Activated T-cell treated with anti-CD3 and anti-CD28 coated beads, Interleukin-2, amount 50 U/mL, for 1 hour (primary cell): ENCODE results near the gene SMU1.

Source experiments
- DNase-seq: peaks from one replicate; pipeline ENCODE4 v3.0.0-alpha.2; 2020

Gene SMU1

DNA sequence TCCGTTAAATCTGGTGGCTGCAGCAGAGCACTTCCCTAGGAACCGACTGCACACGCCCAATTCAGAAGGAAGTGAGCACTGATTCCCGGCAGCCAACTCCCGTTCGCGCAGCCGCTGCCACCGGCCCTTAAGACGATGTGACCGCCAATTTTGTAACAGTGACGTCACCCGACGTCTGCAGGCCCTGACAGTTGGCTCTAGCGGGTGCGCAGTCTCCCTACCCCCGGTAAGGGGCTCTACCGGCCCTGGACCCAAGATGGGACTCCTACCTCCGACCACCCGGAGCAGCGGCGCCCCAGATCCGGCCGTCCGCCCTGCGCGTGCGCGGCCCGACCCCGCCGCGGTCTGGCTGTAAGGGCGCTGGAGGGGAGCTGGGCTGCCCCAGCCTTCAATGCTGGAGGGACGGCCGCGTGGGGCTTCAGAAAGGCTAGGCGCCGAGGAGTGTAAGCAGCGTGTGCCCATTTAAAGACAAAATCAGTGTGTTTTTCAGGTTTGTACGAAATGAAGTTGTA lies 32.3 kb downstream of the SMU1 start:
- peak; percentile 66 for DNase-seq

DNA sequence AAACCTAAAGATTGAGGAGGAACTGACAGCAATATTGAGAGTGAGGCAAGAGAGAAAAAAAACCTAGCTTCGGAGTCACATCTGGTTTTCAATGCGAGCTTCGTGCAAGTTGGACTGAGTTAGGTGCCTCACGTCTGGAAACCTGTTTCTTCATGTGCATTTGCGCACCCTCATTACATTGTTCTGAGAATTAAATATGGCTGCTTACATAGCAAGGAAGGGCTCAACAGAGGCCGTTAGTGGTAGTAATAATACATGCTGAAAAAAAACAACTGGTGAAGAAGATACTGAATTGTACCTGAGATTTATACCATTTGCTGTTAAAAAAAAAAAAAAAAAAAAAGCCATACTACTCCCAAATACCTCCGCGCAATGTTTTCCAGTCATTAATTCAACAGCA lies 32.8 kb downstream of the SMU1 start:
- DNase-seq, result no peak

DNA sequence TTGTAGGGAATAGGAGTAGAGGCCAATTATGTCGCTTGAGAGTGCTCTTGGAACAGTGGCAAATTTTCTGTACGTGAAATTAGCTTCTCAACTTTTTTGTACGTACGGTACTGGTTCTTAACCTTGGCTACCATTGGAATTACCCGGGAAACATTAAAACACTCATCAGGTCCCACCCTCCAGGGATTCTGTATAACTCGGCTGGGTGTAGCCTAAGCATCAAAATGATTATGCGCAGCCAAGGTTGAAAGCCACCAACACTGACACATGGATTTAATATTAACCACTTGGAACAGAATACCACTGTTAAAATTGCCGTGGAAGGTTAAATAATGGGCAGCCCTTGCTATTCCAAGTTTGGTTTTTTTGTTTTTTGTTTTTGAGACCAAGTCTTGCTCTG lies 34.0 kb downstream of the SMU1 start:
- no peak for DNase-seq

DNA sequence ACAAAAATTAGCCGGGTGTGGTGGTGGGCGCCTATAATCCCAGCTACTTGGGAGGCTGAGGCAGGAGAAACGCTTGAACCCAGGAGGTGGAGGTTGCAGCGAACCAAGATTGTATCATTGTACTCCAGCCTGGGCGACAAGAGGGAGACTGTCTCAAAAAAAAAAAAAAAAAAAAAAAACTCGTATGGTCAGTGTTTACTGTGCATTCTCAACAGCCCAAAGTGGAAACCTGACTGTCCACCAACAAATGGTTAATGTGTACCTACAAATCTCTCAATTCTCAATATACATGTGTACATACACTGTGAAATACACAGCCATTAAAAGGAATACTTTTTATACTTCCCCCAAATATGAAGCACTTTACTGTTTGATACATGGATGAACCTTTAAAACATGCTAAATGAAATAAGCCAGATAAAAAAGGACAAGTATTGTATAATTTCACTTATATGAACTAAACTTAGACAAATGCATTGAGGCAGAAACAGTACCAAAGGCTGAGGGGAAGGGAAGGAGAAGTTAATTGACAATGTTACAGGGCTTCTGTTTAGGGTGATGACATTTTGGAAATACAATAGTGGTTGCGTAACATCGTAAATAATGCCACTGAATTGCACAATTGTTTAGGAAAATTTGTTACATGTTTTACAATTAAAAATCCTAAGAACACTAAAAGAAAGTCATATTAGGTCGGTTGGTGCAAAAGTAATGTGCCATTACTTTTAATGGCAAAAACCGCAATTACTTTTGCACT lies 34.9 kb downstream of the SMU1 start:
- no peak for DNase-seq

DNA sequence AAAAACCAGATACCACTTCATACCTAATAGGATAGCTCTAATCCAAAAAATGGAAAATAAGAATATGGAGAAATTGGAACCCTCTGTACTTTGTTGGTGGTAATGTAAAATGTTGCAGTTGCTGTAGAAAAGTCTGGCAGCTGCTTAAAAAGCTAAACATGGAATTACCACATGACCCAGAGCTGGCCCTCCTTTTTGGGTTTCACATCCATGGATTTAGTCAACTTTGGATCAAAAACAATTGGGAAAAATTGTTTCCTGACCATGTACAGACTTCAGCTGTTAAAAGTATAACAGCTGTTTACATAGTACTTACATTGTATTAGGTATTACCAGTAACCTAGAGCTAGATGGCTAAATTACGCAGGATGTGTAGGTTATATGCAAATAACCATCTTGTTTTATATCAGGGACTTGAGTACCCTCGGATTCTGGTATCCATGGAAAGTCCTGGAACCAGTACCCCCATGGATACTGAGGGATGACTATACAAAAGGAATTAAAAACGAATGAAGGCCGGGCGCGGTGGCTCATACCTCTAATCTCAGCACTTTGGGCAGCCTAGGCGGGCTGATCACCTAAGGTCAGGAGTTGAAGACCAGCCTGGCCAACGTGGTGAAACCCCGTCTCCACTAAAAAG lies 35.6 kb downstream of the SMU1 start:
- no peak for DNase-seq

DNA sequence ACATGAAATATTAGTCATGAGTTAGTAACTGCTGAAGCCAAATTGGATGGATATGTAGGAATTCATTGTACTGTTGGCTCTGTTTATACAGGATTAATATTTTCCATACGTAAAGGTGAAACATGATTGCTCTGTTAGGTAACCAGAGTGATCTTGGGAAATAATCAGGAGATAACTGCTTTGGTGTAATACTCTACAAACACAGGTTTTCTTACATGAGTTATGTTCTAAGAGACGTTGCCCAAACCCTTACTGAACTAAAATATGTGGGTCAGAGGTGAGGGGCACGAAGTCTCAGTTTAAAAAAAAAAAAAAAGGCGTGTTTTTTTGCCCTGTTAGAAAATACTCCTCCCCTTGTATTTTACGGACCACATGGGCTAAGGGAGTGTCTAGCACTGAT lies 43.6 kb downstream of the SMU1 start:
- no peak for DNase-seq

DNA sequence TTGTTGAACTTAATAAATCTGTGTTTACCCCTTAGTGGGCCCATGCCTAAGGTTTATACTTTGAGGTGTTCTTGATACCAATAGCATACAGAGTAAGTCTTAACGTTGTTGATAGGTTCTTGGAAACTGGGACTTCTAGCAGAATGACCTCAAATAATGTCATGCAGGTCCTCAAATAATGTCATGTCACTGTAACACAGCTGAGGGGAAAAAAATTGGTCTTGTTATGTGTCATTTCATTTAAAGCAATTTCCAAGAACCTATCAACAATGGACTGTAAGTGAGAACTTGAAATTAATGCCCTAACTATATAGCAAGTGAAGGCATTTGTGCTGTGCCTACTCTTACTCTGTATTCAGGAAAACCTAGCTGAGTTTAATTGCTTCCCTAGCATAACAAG lies 44.2 kb downstream of the SMU1 start:
- DNase-seq, result no peak

DNA sequence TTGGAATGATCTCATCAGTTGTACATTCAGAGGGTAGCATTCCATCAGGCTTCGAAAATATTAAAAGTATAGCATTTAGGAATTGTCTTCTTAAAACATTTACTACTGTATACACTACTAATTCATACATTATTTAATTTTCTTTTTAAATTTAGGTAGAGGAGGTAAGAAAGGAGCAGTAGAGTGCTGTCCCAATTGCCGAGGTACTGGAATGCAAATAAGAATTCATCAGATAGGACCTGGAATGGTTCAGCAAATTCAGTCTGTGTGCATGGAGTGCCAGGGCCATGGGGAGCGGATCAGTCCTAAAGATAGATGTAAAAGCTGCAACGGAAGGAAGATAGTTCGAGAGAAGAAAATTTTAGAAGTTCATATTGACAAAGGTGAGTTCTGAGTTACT lies 46.2 kb downstream of the SMU1 start:
- DNase-seq, result no peak

DNA sequence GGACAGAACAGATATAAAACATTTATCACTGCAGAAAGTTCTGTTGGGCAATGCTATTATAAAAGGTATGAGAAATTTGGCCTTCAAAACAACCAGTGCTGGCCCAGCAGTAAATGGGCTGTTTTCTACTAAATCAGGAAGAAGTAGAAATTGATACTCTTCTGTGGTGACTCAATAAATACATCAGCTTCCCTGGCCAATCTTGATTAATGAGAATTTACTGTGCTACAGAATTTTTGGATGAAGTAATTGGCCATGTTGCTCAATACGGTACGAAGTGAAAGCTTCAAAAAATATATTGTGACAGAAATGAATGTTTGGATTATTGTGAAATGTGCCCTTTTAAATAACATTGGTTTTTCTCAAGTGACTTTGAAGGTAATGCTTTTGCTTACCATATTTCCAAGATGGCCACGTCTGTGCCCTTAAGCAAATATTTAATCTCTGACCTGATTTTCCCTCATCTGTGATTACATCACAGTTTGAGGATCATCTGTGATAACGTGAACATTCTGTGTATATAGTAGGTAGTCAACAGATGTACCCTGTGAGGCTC lies 47.2 kb downstream of the SMU1 start:
- DNase-seq, result no peak

DNA sequence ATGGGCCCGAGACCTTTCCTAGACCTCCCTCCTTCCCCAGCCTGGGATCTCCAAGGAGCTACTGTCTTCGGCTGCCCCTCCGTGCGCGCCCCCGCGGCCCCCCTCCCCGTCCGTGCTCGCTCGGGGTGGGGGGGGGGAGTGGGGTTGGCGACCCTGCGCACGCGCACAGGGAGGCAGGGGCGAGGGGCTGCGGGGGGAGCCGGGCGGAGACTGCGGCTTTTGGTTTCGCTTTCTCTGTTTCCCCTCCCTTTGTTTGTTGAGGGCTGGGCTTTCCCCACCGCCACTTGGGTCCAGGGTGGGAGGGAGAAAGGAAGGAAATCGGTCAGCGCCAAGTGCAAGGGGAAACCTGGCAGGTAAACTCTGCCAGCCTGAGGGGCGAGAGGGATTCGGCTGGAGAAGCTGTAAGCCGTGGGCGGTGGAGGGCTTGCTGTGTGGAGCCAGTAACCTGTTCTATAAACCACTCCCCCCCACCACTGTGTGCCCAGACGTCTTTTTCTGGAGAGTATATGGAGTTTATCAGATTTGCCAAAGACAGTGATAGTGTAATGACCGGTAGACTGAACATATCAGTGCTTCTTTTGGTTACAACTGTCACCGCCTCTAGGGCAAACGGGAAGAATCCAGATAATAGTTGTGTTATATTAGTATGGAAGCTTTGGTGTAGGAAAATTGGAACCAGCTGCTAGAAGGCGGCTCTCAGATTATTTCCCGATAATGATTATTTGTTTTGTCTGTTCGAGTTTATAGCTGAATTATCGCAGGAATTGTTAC lies 50.7 kb downstream of the SMU1 start:
- DNase-seq, result peak; percentile 72

DNA sequence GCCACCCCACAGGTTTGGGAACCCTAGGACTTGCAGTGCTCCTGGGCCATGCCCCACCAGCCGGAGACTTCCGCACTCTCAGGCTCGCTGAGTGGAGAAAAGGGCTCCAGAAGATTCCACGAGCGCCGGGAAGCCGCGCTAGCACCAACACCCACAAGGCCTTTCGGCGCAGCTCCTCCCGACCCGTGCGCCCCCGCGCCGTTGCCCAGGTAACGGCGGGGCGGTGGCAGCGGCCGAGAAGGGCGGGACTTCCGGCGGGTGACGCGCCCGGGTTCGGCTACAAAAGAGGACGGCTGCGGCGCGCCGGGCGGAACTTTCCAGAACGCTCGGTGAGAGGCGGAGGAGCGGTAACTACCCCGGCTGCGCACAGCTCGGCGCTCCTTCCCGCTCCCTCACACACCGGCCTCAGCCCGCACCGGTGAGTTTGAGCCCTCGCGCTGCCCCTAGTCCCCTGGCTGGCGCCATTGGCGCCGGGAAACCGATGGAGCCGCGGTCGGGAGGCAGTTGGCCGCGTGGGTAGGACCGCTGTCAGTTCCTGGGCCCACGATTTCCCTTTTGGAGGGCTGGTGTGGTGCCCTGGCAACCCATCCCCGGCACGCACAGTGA lies 51.4 kb downstream of the SMU1 start, which contains the start of gene DNAJA1:
Gene DNAJA1 (plus strand): TSS at position 308 of the 606 bp plus-strand sequence. CDS start 1,212 bp downstream, outside the sequence.
- DNase-seq, result peak; percentile 99

DNA sequence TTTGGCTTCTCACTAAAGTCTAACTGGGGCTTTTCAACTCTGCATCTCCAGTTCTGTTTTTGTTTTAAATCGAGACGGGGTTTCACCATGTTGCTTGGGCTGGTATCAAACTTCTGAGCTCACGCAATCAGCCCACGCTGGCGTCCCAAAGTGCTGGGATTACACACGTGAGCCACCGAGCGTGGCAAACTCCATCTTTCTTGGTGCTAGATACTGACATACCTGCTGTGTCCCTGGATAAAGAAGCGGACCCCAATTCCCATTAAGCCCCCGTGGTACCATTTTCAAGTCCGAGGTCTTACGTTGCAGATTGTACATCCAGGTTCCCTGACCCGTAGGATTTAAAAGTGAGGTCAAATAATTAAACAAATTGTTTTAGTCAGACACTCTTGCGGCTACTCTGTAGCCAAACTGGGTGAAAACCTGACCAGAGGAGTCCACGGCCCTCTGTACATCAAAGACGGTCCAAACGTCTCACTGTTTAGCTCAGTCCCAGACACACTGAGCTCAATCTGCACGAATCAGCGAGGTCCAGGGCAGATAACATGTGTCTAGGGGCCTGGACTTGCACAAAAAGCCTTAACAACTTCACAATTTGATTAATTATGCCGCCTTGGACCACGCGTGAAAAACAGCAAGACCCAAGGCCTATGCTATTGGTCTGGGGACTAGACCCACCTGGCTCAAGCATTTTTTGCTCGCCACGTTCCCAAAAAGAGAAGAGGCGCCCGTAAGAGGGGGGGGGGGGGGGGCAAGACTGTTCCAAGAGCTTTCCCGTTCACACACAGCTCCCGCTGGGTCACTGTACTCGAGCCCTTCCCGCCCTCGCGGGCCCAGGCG lies 52.1 kb downstream of the SMU1 start:
- no peak for DNase-seq

DNA sequence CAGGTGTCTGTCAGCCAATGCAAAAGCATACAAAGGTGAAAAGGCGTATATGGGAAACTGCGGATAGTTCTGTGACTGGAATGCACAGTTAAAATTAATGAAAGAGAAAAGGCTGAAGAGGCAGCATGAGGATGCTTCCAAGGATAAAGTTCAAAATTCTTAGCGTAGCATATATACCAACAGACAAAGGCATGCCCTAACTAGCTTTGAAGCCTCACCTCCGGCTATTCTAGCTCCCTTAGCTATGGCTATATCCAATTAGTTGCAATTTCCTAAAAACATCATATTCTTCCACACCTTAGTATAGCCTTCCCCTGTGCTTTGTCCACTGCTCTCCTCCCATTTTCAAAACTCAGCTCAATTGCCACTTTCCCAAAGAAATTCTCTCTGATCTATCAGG lies 52.8 kb downstream of the SMU1 start:
- DNase-seq, result no peak

DNA sequence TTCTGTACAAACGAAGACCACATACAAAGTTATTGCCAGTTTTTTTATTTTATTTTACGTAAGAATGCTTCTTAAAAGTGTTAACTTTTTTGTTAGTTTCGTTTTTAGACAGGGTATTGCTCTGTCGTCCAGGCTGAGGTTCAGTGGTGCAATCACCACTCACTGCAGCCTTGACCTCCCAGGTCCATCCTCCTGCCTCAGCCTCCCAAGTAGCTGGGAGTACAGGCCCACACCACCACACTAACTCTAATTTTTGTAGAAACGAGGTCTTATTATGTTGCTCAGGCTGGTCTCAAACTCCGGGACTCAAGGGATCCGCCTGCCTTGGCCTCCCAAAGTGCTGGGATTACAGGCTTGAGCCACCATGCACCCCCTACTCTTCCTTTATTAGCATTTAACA lies 53.7 kb downstream of the SMU1 start:
- no peak for DNase-seq

DNA sequence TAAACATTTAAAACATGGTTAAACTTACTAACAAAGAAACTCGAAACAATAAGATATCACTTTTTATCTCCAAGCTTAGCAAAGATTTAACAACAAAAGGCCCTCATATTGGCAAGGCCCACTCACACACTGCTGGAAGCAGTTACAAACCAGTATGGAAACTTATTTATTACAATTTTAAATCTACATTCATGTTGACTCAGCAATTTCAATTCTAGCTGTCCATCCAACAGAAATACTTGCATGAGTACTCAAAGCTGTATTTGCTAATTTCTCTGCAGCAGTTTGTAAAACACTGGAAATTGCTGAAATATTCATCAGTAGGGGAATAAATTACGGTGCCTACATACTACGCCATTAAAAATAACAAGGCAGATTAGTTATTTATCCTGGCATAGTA lies 54.2 kb downstream of the SMU1 start:
- DNase-seq, result no peak

DNA sequence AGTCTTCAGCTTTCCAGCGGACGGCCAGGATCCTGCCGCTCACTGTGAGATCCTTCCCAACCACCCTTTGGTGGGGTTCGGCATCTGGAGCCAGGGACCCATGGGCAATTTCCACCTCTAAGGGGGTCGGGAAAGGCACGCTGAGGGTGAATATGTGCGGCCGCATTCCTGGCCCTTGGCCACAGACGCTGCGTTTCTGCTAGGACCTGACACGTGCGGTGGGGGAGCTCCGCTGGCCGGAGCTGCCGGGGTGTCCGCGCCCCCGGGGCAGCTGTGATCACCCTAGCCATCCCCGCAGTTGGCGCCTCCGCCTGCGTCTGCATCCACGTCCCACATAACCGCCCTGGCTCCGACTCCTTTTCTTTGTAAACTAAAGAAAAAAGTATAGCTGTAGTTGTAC lies 56.7 kb downstream of the SMU1 start:
- DNase-seq, result no peak

DNA sequence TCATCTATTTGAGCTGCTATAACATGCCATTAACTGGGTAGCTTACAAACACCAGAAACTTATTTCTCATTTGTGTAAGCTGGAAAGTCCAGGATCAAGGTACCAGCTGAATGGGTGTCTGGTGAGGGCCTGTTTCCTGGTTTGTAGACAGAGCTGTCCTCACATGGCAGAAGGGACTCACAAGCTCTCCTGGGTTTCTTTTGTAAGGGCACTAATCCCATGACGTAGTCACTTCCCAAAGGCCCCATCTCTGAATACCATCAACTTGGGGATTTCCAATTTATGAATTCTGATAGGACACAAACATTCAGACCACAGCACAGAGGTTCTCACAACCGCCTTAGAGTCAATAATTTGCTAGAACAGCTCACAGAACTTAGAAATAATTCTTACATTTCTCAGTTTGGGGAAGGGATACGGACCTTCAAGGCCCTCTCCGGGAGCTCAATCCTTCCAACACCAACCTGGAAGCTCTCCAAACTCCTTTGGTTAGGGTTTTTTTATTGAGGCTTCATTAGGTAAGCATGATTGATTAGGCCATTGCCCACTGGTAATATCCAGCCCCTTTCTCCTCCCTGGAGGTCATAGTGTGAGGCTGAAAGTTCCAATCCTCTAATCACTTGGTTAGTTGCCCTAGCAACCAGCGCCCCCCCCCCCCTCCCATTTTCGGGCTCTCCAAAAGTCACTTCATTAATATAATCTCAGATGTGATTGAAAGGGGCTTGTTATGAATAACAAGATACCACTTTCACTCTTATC lies 59.0 kb downstream of the SMU1 start:
- no peak for DNase-seq

DNA sequence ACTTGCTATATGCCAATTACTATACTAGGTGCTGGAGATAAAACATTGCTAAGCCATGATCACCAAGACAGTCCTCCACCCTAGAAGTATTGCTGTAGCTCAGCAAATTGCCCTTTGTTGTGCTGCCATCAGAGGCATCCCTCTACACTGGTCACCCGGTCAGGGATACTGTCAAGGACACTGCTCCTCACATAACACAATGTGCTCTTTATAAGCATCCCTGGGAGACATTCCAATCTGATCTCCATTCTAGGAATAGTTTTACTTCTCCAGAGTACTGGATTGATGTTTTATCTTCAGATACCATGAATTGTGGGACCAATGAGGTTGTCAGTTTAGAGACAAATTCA lies 61.8 kb downstream of the SMU1 start:
- no peak for DNase-seq

DNA sequence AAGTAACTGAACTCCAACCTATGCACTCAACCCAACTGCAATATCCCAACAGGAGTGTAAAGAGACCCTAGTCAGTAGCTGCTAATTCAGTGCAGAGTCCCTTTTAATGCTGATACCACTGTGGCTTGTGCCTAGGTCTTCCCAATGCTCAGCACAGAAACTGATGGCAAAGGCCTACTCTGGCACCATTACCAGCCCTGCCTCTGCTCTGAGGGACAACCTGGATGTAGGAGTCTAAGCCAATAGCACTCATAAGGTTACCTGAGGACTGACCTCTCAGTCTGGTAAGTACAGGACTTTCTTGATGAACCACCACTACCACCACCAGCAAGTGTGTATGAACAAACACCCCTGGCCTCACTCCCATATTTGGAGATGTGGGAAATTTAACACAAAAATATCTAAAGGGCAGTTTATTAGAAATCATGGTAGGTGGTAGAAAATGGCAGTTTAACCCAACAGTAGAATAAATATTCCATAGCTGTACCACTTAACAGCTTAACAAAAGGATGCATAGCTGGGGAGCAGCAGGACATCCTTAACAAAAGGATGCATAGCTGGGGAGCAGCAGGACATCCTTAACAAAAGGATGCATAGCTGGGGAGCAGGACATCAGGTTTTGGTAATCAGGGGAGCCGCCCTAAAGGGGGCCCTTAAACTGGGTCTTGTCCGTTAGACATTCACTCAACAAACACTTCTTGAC lies 62.4 kb downstream of the SMU1 start:
- DNase-seq, result no peak

DNA sequence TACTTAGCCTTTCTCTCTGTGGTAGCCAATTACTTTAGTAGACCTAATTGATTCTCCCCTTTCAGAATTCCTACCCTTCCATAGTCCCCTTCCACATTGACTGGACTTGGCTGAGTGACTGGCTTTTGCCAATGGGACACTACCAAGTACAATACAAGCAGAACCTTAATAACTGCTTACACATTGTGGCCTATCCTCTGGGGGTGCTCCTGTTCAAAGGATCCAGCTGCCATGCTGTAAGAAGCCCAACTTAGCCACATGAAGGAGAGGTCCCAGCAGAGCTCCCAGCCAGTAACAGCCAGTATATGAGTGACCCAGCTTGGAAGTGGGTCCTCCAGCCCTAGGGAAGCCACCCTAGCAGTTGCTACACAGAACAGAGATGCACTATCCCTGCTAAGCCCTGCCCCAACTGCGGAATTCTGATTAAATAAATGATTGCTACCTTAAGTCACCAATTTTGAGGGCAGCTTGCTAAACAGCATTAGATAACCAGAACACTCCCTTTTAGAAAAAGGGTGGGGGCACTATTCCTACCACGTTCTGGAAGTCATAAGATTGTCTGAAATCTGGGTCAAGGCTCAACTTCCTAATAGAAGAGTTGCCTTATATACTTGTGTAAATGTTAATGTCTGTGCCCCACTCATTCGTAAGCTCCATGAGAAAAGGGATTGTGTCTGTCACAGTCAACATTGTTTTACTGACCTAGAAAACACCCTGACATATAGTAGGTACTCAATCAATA lies 64.0 kb downstream of the SMU1 start:
- DNase-seq, result no peak
